ENCODE data around the gene SLC24A5. TPM values are rescaled to one million over a fixed set of nuclear protein-coding genes. Genes with fewer than 3 reads are reported as not detected.

SLC24A5 gene
- total and polyA plus RNA-seq, 10 of the 15 experiments (the other 5 are each of a cell fraction or from before 2014, with no cell fraction given) = not detected

- no peak for TF ChIP-seq ZBTB11 (CRISPR knock-in tag; IDR thresholded peaks at IDR 0.05)
- TF ChIP-seq SIX5 (IDR thresholded peaks at IDR 0.05; ENCODE audit: low read depth, low read length, severe bottlenecking) = no peak
- peak; percentile 52; the same call in 1 of the 2 replicates for TF ChIP-seq ZNF687 (IDR thresholded peaks at IDR 0.05)
- TF ChIP-seq USF1 (IDR thresholded peaks at IDR 0.05; ENCODE audit: borderline replicate concordance, extremely low read length, insufficient read depth, low read depth, low read length) = no peak
- TF ChIP-seq RUNX3 (IDR thresholded peaks at IDR 0.05; ENCODE audit: low read length) = no peak
- TF ChIP-seq MLLT1 (IDR thresholded peaks at IDR 0.05) = peak; percentile 30; the same call in 1 of the 2 replicates
- TF ChIP-seq CHD2 (IDR thresholded peaks at IDR 0.05; ENCODE audit: borderline replicate concordance, low read depth, low read length) = peak; percentile 98
- peak; percentile 58; the same call in 1 of the 2 replicates for TF ChIP-seq NKRF (conservative IDR thresholded peaks at IDR 0.05)
- TF ChIP-seq NBN (IDR thresholded peaks at IDR 0.05) = no peak
- no peak for TF ChIP-seq SMAD5 (IDR thresholded peaks at IDR 0.05; ENCODE audit: low read depth)
- TF ChIP-seq ASH2L (IDR thresholded peaks at IDR 0.05; ENCODE audit: borderline replicate concordance, low read depth) = 0 out of 2 replicates have a peak, but pooled peaks have one; percentile 81
- 0 out of 2 replicates have a peak, but pooled peaks have one; percentile 16 for TF ChIP-seq ZNF217 (IDR thresholded peaks at IDR 0.05)
Observed at GRCh38 chr15:48177766-48178647, 57.2 kb downstream of the SLC24A5 start, which contains the start of gene MYEF2 (continued).

All from GM12878 (cell line).